DMS53 treated with DMSO at 0.1 percent for 48 hours (cell line): ENCODE results near the gene MAFF.
A peak's percentile ranks its signal among the peaks of the same experiment; 100 is the strongest.
"Not testable (repeated sequence)": the region's sequence is repeated elsewhere in the genome, so short reads cannot be mapped to it uniquely, and the experiment has no call there.

Source experiments
- DNase-seq: peaks from one replicate; lab custom pipeline; 2025; ENCODE audit not compliant: unreplicated experiment; lab: John Stamatoyannopoulos, UW

Gene MAFF

DNA sequence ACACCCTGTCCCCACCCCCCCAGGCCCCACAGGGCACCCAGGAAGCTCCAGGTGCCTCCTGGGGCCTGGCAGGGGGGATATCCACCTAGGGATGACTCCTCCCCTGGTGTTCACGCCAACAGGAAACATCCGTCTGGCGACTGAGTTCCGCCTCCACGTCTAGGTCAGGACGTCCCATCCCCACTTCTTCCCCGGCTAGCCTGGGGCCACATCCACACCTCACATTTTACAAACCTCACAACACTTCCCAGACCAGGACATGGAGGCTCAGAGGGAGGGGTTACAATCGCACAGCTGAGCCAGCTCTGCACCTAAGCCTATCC, 21.0 kb downstream of the MAFF start:
- DNase-seq, result no peak

DNA sequence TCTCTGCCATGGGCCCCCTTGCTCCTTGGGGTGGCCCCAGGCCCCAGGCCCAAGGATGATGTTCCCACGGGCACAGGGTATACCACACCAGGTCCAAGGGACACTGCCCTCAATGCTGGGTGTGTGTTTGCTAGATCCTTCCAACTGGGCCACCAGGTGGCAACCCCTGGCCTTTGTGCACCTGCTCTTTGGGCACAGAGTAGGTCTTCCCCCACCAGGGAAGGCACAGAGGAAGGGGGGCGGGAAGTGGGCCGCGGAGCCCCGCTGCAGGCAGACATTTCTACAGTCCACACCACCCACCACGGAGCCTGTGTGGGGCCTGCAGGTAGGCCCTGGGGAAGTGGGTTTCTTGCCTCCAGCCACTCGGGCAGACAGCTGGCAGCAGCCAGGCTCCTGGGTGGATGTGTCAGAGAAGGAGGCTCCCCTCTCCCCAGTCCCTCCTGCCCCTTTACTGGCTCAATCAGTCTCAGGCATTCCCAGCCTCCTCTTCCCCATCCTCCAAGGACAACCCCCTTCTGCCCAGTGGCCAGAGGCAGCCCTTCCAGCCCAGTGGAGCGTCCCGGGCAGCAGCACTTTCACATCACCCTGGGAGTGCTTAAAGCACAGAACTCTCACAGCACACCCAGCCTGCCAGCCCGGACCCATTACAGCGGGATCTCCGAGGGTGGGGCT, 21.6 kb downstream of the MAFF start:
- DNase-seq, result no peak

DNA sequence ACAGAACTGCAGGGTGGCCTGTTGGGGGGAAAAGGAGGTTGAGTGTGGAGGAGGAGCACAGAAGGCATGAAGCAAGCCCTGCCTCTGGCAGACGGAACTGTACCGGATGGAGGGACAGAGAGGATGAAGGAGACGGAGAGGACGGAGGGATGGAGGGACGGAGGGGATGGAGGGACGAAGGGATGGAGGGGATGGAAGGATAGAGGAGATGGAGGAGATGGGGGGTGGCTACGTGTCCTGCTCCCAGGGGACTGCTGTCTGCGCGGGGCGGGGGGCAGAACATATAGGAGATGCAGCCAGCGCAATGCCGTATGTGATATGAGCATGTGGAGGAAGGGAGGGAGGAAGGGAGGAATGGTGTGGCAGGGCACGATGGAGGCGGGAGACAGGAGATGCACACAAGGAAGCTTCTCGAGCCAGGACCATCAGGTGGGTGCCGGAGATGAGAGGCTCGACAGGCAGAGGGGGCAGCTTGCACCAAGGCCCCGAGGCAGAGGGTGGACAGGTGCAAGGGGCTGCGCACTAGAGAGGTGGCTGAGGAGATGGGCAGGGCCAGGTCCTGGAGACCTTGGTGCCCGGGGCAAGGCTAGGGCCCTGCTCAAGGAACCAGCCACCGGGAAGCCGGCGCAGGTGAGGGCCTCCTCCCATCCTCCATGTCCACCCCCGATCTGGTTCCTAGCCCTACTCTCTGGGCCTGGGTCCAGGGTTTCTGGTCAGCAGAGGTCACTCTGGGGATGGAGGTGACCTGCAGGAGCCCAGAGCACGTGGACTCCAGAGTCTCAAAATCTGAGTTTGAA, 25.3 kb downstream of the MAFF start:
- no peak for DNase-seq

DNA sequence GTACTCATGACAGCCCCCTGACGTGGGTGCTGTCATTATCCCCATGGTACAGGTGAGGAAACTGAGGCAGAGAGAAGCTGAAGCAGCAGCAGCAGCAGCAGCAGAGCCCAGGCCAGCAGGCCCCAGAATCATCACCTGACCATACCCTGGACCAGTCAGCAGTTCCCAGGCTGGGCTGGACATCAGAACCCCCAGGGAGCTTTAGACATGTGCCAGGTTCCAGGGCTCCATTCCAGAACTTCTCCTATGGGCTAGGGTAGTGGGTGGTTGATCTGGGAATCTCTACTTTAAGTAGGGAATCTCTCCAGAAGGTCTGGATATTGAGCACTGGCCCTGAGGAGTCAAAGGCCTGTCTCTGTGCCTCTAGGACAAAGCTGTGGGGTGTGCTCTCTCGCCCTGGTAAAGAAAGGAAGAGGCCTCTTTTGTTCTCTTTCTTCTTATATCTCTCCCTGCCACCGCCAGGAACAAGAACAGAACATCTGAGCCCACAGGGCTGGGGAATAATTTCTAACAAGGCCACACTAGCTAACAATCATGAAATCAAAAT, 26.6 kb downstream of the MAFF start:
- no peak for DNase-seq

DNA sequence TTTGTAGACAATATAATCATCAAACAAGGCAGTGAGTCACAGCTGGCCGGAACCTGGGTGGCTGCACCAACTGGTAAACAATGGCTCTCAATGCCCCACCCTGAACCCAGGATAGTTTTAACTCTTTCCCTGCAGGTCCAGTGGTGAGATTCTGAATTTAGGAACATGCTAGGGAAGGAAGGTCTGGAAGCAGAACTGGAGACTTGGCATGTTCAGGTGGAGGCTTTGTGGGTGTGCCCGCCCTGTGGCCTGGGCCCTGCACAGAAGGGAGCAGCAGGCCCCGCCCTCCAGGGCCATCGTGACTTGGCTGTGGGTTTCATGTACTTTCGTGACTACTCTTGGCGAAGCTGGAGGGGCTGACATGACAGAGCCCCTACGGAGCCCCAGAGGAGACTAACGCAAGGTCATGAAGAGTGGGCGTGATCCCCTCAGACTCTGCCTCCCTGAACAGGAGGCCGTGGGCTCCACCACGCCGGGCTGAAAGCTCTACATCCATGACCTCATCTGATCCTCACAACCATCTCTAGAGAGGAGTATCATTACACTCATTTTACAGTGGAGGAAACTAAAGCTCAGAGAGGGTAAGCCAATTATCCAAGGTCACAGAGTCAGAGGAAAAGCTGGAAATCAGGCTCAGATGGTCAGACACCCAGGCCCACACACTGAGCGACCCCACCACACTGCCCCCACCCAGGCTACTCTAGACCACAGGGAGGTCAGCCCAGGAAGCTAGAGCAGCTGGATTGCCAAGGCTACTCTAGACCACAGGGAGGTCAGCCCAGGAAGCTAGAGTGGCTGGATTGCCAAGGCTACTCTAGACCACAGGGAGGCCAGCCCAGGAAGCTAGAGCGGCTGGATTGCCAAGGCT, 27.3 kb downstream of the MAFF start:
- DNase-seq, result no peak

DNA sequence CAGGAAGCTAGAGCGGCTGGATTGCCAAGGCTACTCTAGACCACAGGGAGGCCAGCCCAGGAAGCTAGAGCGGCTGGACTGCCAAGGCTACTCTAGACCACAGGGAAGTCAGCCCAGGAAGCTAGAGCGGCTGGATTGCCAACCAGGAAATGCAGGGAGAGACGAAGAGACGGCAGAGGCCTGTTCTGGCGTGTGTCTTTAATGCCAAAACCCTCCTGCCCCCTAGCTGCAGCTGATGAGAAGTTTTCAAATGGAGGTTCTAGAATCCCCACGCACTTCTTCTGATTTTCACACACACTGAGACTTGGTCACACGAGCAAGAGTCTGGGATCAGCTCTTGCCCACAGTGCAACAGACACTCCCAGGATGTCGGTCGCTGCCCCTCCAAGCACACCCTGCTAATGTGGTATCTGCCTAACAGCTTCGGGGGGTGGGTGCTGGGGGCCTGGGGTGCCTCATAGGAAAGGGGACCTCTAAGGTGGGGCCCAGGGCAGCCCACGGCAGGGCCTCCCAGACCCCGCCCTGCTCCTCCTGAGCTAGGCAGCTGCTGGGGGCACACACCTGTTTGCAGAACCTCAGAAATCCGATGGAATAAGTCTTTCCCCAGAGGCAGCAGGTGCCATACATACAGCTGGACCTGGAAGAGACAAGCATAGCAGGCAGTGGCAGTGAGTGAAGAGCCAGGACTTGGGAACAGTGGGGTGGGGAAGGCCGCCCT, 28.5 kb downstream of the MAFF start:
- no peak for DNase-seq

DNA sequence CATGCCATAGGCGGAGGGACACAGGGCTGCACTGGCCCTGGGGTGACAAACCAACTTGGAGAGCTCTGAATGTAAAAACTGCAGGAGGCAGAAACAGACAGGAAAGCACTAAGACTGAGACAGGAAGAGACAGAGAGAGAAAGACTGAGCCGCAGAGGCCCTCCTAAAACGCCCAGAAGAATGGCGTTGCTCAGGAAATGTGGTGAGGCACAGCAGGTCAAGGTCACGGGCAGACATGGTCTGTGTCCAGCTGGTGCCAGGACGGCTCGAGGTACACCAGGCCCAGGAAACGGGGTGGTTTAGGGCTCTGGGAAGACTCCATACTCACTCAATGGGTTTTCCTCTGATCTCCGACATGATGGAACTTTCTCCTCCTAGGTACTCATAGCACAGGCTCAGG, 29.1 kb downstream of the MAFF start:
- no peak for DNase-seq

DNA sequence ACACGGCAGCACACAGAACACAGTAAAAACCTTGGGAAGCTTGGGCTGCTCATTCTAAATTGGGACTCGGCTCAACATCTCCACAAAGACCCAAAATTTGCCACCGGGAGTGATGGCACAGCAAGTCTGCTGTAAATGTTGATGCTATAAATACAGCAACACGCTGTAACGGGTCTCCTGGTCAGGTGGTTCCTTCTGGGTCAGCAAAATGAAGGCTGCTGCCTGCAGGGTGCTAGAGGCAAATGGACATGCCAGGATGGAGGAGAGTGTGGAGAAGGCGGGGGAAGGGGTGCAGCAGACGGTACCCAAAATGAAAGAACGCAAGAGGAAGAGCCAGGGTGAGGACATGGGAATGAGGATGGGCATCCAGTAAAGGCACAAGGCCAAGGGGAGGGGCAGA, 30.4 kb downstream of the MAFF start:
- no peak for DNase-seq

DNA sequence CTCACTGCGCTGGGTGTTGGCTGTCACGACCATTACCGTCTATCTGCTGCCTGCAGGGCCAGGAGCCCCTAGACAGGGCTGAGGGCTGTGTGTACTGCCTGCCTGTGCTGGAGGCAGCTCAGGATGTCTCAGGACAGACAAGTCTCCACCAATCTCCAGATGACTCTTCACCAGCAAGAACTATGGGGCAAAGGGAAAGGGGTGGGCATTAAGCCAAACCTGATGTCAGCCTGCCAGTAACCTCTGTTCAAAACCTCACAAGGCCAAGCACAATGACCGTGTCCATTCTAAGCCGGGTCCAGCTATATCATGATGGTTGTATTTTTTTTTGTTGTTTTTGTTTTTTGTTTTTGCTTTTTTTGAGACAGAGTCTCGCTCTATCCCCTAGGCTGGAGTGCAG, 31.6 kb downstream of the MAFF start:
- DNase-seq, result no peak

DNA sequence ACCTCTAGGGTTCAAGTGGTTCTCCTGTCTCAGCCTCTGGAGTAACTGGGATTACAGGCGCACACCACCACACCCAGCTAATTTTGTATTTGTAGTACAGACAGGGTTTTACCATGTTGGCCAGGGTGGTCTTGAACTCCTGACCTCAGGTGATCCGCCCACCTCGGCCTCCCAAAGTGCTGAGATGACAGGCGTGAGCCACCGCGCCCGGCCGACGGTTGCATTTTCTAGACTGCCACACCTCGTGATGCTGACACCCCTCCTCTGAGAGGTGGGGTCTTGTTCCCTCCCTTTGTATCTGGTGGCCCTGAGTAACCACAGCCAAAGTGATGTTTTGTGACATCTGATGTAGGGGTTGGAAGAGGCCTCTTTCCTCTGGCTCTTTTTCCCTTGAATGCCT, 32.1 kb downstream of the MAFF start:
- not testable (repeated sequence) for DNase-seq

DNA sequence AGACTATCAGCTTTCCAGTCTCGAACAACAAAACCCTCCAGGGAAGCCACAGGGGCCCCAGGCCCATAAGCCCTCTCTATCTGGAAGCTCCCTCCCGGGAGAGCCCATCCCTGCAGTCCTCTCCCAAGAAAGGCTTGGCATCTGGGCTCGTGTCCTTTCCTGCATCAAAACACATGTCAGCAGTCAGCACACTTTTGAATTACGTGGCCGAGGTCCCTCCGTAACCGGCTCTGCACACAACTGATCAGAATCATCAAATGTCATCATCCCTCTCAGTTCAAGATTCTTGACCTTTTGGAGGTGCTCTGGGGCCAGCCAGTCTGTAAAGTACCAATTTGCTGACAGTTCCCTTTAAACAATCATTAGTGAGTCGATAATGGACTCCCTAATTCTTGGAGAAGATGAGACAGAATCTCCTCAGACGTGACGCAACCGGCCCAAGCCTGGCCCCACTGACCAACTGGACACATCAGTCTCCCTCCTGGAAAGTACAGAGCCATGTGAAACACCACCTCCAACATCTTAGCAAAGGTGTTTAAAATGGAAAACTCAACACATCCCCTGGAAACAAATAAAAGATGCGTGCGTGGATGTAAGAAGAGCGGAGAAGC, 33.6 kb downstream of the MAFF start:
- DNase-seq, result no peak

DNA sequence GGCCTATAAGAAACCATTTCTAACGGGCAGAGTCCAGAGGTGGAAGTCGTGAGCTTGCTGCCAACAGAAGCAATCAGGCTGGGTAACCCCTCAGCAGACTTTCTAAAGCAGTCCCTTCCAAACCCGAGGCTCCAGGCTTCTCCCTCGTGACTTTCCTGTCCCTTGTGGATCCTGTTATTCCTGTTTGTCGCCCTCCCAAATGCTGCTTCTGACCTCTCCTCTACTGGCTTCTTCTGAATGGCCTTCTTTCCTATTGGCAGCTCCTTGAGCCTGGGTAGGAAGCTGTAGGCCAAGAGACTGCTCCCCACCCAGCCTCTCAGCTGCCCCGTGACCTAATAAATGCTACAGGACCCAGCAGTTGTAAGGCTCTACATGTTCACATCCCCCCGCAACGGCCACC, 35.0 kb downstream of the MAFF start:
- no peak for DNase-seq

DNA sequence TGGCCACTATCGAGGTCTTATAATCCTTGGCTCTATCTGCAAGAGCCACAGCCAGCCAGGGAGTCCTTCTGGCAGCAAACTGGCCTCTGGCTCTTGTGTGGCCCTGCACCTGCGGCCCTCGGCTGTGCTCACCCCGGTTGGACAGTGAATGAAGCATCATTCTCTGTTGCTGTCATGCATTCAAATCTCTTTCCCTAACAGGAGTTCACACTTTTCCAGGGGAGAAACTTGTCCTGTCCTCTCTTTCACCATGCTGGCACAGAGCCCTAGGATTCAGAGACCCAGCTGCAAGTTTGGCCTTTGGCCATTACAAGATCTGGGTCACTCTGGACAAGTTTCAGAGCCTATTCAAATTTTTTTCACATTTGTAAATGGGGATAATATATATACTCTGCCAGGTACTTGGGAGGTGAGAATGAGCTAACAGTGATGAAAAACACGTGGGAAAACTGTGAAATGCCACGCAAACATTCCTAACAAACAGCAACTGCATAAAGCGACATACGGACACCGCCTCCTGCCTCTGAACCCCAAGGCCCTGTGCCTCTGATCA, 36.8 kb downstream of the MAFF start:
- no peak for DNase-seq

DNA sequence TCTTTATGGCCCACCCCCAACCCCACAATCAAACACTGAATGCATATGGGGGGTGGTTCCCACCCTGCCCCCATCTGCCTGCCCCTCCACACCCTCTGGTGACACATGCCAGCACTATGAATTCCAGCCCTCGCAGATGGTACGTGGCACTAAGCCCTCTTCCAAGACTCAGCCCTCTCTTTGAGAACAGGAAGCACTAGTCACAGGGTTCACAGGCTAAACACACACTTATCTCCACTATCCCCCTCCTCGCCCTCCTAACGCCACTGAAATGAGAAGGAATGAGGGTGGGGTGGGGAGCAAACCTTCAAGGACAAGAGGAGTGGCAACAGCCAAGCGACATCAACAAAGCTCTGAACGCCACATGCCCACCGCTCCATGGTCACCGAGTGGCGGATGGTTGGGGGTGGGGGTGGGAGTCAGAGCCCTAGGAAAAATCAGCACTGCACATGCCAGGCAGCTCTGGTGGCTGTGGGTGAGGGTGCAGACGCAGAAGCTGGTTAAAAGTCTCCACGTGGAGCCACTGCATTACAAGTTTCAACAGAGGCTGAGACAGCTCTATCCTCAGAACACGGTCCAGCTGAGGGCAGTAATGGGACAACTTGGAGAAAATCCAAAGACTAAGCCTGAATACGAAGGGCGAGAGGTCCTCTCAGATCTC, 37.4 kb downstream of the MAFF start:
- DNase-seq, result no peak

DNA sequence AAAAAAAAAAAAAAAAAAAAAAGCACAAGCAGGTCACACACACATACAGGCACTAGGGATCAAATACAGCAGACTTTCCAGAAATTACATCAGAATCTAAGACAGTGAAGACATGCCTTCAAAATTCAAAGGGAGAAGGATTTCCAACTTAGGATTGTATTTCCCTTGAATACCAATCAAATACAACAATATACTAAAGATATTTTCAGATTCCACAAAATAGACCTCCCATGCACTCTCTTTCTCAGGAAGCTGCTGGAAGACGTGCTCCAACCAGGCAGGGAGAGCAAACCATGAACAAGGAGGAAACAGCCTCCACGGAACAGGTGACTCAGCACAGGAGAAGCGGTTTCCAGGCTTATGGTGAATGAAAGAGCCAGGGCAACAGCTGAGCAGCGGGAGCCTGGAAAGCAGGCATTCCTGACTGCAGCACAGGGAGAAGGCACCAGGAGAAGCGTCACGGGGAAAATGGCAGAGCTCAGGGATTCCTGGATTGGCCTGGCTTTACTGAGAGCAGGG, 39.0 kb downstream of the MAFF start:
- peak; percentile 27 for DNase-seq

DNA sequence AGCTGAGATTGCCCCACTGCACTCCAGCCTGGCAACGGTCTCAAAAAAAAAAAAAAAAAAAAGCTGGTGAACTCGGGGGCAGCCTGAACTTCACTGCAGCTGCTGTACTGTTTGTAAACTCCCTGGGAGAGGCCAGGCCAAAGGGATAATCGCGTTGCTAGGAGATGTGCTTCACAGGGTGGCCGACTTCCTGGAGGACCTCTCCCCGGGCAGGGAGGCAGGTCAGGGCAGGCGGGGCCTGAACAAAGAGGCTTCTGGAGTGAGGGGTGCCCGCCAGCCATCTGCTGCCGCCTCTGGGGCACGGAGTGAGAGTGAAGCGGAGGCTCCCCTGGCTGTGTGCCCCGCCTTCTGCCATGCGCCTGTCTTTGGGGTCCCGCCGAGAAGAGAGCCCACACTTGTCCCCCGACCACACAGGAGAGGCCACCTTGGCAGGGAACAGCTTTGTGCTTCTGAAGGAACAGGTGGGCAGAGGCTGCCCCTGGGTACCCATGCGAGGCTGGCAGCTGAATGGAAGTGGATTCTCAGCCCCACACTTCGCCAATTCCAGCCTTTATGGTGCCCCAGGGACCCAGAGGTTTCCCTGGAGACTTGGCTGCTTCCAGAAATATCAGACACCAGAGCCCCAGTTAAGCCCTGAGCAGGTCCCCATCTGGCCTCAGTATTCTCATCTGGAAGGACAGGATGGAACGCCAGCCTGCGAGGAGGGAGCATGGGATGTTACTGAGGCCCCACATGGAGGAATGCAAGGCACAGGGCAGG, 41.4 kb downstream of the MAFF start:
- DNase-seq, result peak; percentile 60

DNA sequence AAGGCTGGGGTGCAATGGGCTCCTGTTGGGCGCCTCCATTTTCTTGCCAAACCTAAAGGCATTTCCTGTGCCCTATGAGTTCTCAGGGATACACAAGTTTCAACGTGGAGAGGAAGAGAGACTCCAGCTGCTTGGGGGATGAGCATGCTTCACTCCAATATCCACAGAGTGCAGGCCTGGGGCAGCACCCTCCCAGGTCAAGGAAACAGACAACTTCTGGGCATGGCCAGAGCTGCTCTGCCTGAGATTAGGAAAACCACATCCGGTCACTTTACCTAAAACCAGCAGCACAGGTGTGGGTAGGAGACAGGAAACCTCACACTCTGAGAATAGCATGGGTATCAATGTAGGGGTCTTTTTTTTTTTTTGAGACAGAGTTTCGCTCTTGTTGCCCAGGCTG, 42.3 kb downstream of the MAFF start:
- DNase-seq, result no peak

DNA sequence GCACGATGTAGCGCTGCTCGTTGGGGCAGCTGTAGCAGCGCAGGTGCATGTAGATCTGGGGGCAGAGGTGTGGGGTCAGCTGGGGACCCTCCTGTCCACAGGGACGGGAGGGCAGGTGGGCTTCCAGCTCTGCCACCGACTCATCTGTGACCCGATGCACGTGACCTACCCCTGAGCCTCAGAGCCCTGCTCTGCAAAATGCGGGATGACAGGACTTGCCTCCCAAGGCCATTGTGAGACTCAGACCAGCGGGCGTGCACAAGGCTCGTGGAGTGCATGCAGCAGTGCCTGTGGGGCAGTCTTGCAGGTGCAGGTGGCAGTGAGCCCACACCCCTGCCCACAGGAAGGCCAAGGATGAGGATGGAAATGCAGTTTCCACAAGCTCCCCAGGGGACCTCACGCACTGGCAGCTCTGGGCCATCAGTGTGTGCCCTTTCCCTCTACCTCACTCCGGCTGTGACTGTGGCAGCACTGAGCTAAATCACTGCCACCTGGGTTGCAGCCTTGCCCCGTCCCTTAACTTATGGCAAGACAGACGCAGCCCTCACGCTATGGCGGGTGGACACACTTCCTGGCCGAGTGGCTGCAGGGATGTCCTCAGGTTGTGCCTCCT, 44.4 kb downstream of the MAFF start:
- no peak for DNase-seq
